NK-92 (cell line): ENCODE measurements around the gene PTGFR.

Experiments used
- DNase-seq: peaks from one replicate; lab custom pipeline; 2025; ENCODE audit not compliant: unreplicated experiment; lab: John Stamatoyannopoulos, UW

PTGFR gene, protein sequence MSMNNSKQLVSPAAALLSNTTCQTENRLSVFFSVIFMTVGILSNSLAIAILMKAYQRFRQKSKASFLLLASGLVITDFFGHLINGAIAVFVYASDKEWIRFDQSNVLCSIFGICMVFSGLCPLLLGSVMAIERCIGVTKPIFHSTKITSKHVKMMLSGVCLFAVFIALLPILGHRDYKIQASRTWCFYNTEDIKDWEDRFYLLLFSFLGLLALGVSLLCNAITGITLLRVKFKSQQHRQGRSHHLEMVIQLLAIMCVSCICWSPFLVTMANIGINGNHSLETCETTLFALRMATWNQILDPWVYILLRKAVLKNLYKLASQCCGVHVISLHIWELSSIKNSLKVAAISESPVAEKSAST

DNA sequence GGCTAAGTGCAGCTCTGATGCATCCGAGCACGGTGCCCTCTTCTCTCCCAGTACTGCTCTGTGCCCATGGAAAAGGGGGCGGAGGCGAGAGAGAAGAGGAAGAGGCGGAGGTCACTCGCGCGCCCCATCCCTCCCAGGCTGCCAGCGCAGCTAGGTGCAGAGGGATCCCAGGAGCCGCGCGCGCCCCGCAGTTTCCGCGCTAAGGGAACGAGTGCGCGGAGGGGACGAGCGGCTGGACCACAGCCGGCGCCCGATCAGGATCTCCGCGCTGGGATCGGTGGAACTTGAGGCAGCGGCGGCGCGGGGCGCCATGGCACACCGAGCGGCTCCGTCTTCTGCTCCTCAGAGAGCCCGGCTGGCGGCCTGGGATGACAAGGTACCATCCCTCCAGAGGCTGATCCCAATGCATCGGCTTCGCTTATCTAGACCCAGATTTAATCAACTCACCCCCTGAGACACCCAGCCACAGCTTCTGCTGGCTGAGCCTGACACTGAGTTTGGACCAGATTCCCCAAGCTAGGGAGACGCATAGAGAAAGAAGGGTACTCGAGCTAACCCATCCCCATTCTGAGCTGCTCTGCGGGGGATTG, at the start of gene PTGFR:
Gene PTGFR, plus strand, starts transcription at position 114 of the 590 bp plus-strand sequence. CDS start 1,770 bp downstream, outside the sequence.
- DNase-seq = no peak

DNA sequence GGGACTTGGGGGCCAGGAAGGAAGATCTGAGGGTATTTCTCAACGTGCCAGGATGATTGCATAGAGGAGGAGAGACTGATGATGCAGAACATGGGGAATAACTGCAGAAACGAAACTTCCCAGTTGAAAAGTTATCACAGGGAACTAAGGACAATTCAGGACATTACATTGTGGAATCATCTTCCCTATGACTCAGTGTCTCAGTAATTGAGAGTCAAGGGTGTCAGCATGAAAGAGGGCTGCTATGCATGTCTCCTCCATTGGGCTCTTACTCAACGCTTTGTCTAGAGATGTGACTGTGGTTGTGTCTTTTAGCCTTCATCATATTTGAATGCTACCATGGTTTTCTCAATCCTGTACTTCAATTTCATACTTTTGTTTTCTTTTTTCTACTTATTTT, 48.9 kb upstream of the PTGFR start:
- no peak for DNase-seq

DNA sequence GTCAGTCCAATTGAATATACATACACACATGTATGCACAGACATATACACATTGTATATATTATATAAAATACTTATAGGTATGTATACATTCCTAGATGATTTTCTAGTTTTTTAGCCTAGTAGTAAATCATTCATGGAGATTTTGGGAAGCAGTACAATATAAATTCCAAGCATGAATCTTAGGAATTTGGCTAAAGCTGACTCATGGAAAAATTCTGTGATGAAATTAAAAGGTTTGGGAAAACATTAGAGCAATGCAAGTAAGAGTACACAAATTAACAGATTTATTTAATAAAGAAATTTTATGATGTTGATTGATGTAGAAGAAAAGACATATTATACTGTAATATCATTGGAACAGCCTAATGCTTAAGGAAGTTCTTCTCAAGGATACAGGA, 43.7 kb upstream of the PTGFR start:
- DNase-seq = no peak

DNA sequence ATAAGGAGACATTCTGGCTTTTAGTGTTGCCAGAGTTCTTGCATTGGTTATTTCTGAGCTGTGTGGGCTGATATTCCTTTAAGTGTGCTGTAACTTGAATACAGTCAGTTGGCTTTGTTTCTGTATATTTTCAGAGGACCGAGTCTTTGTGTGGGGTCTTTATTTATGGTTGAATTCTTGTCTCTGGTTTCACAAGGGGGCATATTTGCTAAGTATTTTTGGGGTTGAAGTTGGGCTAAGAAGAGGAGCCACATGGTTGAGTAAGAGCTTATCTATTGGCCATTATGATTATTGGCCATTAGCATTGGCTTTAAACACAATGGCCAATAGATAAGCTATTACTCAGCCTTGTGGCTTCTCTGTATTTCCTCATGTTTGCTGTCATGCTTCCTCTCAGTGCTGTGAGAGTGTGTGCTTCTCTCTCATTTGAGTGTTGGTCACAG, 26.3 kb upstream of the PTGFR start:
- no peak for DNase-seq

DNA sequence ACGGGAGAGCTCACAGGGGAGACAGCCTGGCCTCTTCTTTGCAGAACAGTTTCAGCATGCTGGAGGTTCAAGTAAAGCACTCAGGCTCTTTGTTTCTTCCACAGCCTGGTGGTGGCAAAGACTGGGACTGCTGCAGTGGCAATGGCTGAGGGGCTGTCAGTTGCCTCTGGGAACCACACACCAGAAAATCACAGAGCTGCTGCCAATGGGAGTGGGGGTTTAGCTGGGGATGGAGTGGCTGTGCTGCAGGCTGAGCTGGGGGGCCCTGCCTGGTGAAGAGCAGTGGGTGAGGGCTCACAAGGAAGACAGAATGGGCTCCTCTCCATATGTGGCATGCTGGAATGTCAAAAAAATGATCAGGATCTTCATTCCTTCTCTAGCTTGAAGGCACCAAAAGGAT, 25.6 kb upstream of the PTGFR start:
- no peak for DNase-seq

DNA sequence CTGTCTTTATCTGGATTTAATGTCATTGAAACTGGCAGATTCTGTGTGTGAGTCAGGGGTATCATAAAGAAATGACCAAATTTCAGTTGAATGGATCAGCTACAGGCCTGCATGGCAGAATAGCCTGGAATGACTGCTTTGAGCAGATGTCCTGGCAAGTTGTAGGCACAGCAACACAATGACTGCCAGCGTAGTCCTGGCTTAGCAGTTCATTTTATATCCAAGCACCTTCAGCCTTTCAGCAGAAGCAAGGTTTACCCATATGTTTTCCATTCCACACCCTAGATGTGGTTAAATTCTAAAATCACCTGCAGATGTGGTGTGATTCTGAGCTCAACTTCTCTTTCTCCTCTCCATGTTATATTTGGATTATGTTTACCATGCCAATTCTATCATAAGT, 22.3 kb upstream of the PTGFR start:
- DNase-seq = no peak

DNA sequence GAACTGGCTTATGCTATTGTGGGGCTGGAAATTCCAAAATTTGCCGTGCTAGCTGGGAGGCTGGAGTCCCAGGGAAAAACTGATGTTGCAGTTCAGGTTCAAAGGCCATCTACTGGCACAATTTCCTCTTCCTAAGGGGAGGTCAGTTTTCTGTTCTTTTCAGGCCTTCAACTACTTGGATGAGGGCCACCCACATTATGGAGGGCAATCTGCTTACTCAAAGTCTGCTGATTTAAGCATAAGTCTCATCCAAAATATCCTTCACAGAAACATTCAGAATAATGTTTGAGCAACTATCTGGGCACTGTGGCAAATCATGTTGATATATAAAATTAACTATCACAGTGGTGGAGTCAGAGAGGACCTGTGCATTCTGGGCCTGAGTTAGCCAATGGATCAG, 21.2 kb upstream of the PTGFR start:
- DNase-seq = no peak

DNA sequence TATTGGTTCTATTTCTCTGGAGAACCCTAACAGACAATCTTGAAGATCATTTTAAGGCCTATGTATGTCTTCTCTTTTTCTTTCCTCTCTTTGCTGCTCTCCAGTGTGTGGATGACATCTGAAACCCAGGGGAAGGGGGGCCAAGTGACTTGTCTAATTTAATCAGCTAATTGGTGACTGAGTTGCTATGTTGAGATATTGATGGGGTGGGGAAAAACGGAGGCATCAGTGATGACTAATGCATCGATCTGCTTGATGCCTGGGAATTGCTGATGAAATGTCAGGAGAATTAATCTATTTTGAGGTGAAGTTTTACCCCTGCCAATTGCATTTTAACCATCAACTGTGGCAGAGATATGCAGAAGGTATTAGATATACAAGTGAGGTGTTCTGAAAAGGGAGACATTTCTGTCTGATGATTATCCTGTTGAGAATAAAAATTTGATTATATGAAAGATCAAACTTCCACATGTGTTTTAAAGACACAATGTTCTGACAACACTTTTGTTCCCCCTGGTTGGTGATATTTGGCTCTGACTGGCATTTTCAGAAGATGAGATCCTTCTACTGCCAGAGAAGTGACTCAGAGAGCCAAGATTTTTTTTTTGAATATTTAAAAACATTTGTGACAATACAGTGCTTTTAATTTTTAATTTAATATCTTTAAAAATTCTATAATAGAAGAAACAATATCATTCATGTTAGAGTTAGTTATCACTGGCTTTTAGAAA, 18.7 kb upstream of the PTGFR start:
- no peak for DNase-seq

DNA sequence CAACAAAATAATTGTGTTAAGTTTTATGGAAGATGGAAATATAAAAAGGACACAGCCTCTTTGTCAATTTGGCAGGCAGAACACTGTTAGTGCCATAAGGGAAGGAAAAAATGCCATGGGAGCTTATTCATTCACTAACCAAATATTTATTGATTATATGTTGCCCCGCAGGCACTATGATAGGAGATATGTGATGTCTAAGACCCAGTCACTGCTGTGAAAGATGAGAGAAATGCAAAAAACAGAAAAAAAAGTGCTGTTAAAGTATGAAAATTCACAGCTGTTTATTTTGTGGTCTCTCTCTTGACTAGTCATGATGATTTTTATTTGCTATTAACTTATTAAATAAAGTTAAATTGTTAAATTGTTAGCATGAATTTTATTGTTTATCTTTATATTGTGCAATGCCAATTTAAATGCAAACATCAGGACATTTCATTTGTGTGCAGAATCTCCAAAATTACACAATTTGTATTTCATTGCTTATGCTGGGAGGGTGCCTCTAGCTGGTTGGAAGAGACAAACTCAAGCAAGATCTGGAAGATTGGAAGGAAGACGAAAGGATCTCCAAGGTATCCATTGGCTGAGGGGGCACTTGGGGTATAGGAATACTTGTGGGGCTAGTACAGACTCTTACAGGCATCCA, 17.8 kb upstream of the PTGFR start:
- DNase-seq = no peak

DNA sequence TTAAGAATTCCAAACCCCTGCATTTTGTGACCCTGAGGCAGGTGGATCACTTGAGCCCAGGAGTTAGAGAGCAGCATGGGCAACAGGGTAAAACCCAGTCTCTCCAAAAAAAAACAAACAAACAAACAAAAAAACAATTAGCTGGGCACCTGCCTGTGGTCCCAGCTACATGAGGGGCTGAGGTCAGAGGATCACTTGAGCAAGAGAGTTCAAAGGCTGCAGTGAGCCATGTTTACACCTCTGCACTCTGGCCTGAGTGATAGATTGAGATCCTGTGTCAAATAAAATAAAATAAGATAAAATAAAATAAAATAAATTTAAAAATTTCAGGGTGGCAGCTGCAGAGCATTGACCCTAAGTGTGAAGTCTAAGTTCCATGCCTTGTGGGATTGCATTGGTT, 16.7 kb upstream of the PTGFR start:
- DNase-seq = no peak

DNA sequence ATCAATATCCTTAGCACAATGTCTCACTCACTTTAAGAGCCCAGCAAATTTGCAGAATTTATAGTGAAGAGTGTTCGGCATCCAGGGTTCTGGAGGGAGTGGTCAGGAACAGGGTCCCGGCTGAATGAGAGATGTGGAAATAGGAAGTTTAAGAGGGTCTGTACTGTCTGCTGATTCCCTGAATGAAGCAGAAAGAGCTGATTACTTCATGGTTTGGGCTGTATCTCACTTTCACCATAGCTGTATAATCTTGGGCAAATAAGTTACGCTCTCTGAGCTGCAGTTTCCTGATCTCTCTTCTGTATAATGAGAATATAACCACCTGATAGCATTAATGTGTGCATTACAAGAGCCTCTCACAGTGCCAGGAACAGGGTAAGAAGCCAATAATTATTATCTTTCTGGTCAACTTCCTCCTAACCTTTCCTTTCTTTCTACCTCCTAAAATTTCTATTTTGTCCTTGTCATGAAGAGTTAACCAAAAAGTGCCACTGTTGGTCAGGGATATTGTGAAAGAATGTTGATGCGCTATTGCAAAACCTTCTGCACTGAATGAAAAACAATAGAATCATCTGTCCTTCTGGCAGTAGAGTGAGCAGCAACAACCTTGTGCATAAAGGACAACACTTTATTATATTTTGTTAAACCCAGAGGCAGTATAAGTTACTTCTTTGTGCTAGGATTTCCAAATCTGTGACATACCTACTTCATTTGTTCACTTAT, 14.7 kb upstream of the PTGFR start:
- no peak for DNase-seq

DNA sequence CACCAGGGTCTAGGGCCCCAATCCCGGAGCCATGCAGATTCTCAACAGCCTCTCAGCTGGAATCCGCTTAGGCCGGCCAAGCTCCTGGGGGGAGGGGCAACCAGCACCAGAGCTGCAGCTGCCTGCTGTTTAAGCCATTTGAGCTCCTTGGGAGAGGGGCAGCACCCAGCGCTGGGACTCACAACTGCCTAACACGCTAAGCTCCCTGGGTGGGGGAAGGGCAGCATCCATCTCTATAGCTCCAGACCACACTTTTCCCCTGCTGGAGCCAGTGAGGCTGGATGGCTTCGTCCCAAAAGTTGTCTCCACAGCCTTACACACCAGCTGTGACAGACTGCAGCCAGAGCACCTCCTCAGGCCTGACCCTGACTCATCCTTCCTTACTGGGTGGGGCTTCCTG, 6.9 kb upstream of the PTGFR start:
- DNase-seq = no peak

DNA sequence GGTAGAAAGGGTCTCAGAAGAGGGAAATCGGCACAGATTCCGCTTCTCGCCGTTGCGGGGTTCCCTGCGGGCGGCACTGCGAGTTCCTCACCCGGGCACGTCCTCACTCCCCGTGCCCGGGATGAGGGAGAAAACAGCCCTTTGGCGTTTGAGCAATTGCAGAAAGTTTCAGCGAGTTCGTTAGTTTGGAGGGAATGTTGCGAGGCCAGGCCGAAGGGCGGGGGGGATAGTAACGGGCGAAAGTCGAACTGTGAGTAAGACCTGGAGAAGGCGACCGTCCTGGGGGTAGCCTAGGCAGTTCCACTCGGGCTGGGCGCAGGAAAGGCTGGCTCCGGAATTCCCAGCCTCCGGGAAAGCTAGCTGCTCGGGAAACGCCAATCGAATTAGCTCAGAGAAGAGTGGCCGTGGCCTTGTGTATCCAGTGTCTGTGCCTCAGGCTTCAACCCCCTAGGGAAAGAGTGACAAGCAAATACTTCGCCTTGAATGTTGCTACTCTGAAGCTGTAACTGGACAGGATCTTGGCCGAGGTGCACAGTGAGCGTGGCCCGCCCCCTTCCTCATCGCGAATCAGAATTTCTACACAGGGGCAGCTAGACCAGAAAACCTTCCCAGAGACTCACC, 787 bp downstream of the PTGFR start:
- DNase-seq = no peak

DNA sequence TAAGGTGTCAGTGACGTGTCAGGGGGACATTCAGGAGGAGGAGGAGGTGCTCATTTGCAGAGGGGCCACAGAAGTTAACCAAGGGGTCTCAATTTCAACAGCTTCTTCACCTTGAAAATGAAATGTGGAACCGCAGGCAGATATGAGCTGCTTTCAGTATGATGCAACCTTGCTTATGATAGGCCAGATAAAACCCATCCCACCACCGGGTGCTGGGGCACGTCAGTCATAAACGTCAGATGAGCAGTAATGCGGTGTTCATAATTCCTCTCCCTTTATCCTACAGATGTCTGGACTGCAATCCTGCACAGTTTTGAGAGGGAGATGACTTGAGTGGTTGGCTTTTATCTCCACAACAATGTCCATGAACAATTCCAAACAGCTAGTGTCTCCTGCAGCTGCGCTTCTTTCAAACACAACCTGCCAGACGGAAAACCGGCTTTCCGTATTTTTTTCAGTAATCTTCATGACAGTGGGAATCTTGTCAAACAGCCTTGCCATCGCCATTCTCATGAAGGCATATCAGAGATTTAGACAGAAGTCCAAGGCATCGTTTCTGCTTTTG, 1.7 kb downstream of the PTGFR start:
- DNase-seq = no peak

DNA sequence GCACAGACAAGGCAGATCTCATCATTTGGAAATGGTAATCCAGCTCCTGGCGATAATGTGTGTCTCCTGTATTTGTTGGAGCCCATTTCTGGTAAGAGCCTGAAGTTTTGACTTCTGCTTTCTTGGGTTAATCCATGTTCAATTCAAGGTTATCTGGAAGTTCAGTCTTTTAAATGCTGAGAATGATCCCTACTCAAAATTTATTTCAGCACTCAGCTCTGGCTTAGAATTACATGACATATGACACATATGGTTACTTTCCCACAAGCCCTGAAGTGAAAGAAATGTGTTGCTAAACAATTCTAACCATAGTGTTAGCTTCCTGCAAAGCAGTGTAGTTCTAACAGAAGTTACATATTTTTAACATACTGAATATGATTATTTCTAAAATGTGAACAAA, 2.7 kb downstream of the PTGFR start:
- DNase-seq = no peak

DNA sequence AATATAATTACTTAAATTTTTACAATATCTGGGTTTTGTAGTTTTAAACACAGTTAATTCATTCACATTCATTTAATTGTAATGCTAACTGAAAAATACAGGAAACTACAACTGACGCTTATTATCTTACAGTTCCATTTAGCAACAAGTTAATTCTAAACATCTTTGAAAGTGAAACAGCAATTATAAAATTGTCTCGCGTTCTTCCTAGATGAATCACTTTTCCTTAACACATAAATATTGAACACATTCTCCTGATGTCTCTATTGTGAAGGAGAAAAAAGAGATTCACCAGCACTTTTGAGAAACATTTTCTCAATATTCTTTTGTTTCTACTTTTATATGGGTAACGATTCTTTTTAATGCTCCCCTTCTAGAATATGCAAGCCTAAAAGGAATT, 6.4 kb downstream of the PTGFR start:
- DNase-seq = no peak

DNA sequence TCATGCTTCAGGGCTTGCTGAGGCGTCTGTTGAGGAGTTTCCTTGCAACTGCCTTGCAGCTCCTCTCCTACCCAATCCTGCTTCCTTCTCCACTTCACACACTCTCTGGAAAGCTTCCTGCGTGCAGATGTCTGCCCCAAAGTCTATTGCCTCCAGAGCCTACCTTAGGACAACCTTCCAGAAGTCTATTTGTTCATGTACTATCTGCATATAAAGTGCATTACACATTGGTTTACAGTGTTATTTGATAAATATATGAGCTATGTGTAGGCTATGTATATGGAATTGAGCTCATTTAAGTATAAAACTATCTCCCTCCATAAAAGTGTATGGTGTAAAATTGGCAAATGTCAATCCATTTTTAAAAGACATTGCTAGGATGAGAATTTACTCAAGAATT, 9.8 kb downstream of the PTGFR start:
- DNase-seq = no peak

DNA sequence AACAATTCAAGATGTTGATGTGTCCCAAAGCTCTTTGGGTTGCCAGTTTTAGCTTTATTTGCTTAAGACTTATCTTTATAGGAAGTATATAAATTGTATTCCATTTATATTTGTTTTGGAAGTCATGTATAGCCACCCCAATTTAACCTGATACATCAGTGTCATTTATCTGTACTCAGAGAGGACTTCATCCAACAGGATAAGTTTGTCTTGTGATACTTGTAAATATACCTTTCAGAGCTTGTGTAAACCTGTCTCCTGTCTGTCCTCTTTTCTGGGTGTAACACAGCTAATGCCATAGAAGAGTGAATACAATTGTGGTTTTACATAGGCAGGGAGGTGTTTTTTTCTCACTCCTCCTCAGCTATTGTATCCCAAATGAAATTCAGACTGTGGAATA, 10.4 kb downstream of the PTGFR start:
- no peak for DNase-seq

DNA sequence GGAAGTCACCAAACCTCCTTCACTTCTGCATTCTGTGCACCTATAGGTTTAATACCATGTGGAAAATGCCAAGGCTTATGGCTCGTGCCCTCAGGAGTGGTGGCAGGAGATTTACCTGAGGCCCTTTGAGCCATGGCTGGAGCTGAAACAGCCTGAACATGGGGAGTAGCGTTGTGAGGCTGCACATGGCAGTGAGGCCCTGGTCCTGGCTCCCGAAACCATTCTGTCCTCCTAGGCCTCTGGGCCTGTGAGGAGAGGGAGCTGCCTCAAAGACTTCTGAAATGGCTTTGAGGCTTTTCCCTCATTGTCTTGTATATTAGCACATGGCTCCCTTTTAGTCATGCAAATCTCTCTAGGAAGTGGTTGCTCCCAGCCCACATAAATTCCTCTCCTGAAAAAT, 20.6 kb downstream of the PTGFR start:
- no peak for DNase-seq

DNA sequence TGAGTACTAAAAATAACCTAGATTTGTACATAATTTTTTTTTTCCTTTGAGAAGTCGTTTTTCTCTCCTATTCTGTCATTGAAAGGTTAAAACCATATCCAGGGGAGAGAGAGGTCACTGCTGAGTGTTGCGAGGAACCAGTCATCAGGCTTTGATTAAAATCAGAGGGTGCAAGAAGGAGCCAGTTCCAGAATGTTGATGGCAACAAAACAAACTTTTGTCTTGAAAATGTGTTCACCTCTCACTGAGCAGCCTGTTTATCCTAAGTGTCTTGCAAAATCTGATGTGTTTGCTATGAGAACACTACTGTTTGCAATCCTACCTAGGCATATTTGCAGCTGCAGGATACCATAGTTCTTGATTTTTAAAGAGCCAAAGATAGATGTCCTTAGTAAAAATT, 25.9 kb downstream of the PTGFR start:
- no peak for DNase-seq
